22Rv1 (cell line): ENCODE data around the gene GNG7.

ENCODE experiments used
- ZFX ChIP-seq: fragments of 450-650 bp; IDR thresholded peaks from 2 replicates; pipeline ENCODE4 v1.6.1; 2017; ENCODE audit warnings: antibody characterized with exemption, borderline replicate concordance
- TF ChIP-seq, protein P1 (sequence below): fragments of 450-650 bp; IDR thresholded peaks from 2 replicates; pipeline ENCODE4 v1.5.1; 2017; ENCODE audit warnings: mild to moderate bottlenecking

DNA sequence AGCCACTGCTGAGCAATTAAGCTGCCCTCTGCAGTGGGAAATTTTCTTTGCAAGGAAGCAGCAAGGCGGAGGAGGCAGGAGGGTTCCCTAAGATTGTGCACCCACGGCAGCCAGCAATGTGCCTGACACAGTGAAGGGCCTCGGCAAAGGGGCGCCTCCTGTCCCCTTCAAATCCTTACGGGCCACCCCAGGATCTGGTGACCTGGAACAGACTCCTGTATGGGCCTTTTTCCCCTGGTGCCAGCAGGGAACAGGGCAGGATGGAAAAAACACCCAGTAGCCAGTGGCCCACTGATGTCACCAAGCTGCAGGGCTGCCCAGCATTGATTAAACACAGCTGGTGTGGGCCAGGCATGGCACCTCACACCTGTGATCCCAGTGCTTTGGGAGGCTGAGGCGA is 86.7 kb downstream of the GNG7 start:
- TF ChIP-seq, protein P1, sequence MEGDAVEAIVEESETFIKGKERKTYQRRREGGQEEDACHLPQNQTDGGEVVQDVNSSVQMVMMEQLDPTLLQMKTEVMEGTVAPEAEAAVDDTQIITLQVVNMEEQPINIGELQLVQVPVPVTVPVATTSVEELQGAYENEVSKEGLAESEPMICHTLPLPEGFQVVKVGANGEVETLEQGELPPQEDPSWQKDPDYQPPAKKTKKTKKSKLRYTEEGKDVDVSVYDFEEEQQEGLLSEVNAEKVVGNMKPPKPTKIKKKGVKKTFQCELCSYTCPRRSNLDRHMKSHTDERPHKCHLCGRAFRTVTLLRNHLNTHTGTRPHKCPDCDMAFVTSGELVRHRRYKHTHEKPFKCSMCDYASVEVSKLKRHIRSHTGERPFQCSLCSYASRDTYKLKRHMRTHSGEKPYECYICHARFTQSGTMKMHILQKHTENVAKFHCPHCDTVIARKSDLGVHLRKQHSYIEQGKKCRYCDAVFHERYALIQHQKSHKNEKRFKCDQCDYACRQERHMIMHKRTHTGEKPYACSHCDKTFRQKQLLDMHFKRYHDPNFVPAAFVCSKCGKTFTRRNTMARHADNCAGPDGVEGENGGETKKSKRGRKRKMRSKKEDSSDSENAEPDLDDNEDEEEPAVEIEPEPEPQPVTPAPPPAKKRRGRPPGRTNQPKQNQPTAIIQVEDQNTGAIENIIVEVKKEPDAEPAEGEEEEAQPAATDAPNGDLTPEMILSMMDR: no peak
- TF ChIP-seq ZFX: no peak
